ENCODE results near the gene DSCAML1.

Gene DSCAML1

DNA sequence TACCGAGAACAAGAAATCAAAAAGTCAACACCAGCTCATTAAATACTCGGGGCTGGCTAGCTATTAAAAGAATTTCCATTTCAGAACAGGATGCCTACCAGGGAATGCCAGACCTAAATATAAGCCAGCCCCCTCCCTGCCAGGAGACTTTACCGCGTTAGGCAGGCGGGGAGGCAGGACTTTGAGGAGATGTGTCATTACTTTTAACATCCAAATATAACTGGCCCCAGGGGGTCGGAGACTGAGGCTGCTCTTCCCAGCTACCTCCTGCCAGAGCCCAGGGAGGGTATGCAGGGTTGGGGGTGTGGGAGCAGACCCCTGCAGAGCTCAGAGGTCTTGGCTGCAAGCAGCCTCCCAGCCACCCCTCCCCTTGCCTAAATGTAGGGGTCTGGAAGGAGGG is 183.5 kb downstream of the DSCAML1 start:
- Mint-ChIP-seq H3K27me3 (ENCODE audit: low read depth) (peaks cover 26% of the 10 kb centered on the region), H3K4me1 (ENCODE audit: low read depth) (peaks cover 13% of the 10 kb centered on the region), H3K9me3 (no peaks in the 10 kb centered on the region), H3K36me3 (ENCODE audit: low read depth) (no peaks in the 10 kb centered on the region), H3K27ac (no peak overlapping the region), H3K4me3 (no peak overlapping the region)

DNA sequence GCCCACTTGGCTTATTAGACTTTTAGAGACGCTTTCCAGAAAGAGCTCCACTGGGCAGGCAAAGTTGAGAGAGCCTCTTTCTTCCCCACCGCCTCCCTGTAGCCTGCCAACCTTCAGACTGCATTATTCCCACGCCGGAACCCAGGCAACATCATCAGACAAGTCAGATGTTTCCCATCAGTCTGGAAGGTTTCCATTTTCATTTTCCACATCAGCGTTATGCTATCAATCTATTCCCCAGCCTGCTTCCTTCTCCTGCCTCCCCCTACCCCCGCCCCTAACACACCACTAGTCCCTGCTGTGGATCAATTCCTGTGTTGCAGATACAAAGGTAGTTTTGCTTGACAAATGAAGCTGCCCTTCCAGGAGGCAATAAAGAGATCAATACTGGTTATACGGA is 184.8 kb downstream of the DSCAML1 start:
- Mint-ChIP-seq H3K27me3 (ENCODE audit: low read depth) (peaks cover 22% of the 10 kb centered on the region), H3K36me3 (ENCODE audit: low read depth) (no peaks in the 10 kb centered on the region), H3K4me3 (no peak overlapping the region), H3K27ac (no peak overlapping the region), H3K9me3 (no peaks in the 10 kb centered on the region), H3K4me1 (ENCODE audit: low read depth) (peaks cover 21% of the 10 kb centered on the region)

GRCh38 chr11:117610901-117611300 is 186.1 kb downstream of the DSCAML1 start:
- Mint-ChIP-seq H3K4me1 (ENCODE audit: low read depth) (peaks cover 29% of the 10 kb centered on the region), H3K36me3 (ENCODE audit: low read depth) (no peaks in the 10 kb centered on the region), H3K9me3 (no peaks in the 10 kb centered on the region), H3K27ac (no peak overlapping the region), H3K27me3 (ENCODE audit: low read depth) (peaks cover 16% of the 10 kb centered on the region), H3K4me3 (no peak overlapping the region)

DNA sequence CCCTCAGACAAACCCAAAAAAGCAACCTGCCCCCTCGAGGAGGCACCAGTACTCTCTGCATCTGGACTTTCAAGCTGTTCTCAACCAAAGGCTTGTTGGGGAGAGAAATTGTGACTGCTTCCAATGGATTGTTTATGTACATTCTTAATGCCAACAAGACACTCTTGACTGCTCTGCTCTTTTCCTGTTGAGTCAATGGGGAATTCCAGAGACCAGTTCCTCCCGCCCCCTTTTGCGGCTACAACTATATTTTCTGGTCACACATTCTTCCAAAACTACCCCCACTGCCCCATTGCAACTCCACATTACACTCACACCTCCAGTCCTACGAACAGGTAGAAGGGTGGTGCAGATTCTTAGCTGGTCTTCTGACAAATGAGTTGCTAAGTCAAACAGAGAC is 187.0 kb downstream of the DSCAML1 start:
- no peaks in the 10 kb centered on the region for H3K9me3 Mint-ChIP-seq
- H3K36me3 Mint-ChIP-seq (ENCODE audit: low read depth), result no peaks in the 10 kb centered on the region
- H3K4me3 Mint-ChIP-seq, result peak overlapping the region; percentile 8
- peak overlapping the region; percentile 84 for H3K27ac Mint-ChIP-seq
- H3K27me3 Mint-ChIP-seq (ENCODE audit: low read depth), result peaks cover 20% of the 10 kb centered on the region
- peaks cover 29% of the 10 kb centered on the region for H3K4me1 Mint-ChIP-seq (ENCODE audit: low read depth)

DNA sequence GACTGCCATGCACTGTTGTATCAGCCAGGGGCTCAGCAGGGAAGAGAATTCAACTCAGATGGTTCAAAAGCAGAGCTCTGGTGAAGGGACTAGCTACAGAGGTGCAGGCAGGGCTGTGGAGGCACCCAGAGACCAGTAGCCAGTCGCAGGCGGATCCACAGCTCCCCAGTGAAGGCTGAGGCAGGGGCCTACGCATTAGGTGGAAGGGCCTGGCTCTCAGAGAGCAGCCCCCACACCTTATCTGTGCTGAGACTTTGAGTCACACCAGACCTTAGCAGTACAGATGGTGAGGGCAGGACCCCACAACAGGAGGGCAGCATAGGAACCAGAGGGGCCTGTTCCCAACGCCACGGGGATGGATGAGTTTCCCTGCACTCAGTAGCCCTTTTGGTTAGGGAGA is 189.6 kb downstream of the DSCAML1 start:
- H3K27me3 Mint-ChIP-seq (ENCODE audit: low read depth), result peaks cover 7% of the 10 kb centered on the region
- peaks cover 29% of the 10 kb centered on the region for H3K4me1 Mint-ChIP-seq (ENCODE audit: low read depth)
- H3K27ac Mint-ChIP-seq, result no peak overlapping the region
- no peaks in the 10 kb centered on the region for H3K9me3 Mint-ChIP-seq
- no peak overlapping the region for H3K4me3 Mint-ChIP-seq
- no peaks in the 10 kb centered on the region for H3K36me3 Mint-ChIP-seq (ENCODE audit: low read depth)

DNA sequence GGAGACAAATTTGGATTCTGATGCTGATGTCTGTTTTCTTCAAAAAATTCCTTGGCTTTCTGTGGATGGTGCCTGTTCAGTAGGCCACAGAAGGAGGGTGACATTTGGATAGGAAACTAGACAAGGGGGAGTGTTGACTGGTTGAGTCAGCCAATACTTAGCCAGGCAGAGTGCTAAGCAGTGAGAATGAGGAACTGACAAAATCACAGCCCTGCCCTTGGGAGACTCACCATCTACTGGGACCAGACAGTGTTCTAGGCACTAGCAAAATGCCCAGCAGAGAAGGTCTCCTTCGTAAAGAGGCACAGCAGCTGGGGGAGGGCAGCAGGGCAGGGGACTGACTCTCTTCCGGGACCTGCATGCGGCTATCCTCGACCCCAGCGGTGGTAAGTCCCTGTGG is 190.2 kb downstream of the DSCAML1 start:
- Mint-ChIP-seq H3K36me3 (ENCODE audit: low read depth) (no peaks in the 10 kb centered on the region), H3K4me1 (ENCODE audit: low read depth) (peaks cover 29% of the 10 kb centered on the region), H3K27me3 (ENCODE audit: low read depth) (peaks cover 7% of the 10 kb centered on the region), H3K27ac (peak overlapping the region; percentile 7), H3K4me3 (no peak overlapping the region), H3K9me3 (no peaks in the 10 kb centered on the region)

GRCh38 chr11:117606211-117606610 is 190.8 kb downstream of the DSCAML1 start:
- Mint-ChIP-seq H3K9me3 (no peaks in the 10 kb centered on the region), H3K27ac (peak overlapping the region; percentile 7), H3K4me3 (no peak overlapping the region), H3K27me3 (ENCODE audit: low read depth) (peaks cover 9% of the 10 kb centered on the region), H3K36me3 (ENCODE audit: low read depth) (no peaks in the 10 kb centered on the region), H3K4me1 (ENCODE audit: low read depth) (peaks cover 29% of the 10 kb centered on the region)

GRCh38 chr11:117605331-117605730 is 191.7 kb downstream of the DSCAML1 start:
- H3K9me3 Mint-ChIP-seq, result no peaks in the 10 kb centered on the region
- H3K27ac Mint-ChIP-seq, result no peak overlapping the region

DNA sequence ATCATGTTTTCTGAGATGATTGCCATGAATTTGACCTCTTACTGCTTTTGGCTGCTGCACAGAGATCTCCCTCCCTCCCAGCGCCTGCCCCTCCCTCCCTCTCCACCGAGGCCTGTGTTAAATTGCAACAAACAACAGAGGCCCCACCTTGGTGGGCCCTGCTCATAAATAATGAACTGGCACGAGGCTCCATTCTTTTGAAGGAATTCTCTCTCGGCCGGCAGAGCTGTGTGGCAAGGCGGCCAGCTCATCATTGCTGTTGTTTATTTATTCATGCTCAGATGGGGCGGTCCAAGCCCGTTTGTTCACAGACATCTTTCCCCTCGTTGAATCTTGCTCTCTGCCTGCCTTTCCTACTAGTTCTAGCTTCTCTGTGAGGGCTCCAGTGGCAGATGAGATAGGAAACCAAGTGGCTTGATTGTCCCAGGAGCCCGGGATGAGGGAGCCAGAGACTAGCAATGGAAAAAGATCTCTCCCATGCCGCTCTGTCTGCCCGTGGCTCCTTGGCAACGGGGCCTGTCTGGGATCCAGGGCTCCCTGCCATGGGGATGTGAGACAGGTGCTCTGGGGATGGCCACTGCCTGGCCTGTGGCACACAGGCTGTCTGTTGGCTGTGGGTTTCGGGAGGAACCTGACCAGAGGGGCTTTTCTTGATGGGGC is 192.6 kb downstream of the DSCAML1 start:
- no peaks in the 10 kb centered on the region for H3K36me3 Mint-ChIP-seq (ENCODE audit: low read depth)
- no peaks in the 10 kb centered on the region for H3K9me3 Mint-ChIP-seq
- no peak overlapping the region for H3K4me3 Mint-ChIP-seq
- peaks cover 18% of the 10 kb centered on the region for H3K27me3 Mint-ChIP-seq (ENCODE audit: low read depth)
- no peak overlapping the region for H3K27ac Mint-ChIP-seq
- peaks cover 18% of the 10 kb centered on the region for H3K4me1 Mint-ChIP-seq (ENCODE audit: low read depth)

More at GRCh38 chr11:117605331-117605730, 191.7 kb downstream of the DSCAML1 start:
- Mint-ChIP-seq H3K4me1 (ENCODE audit: low read depth) (peaks cover 27% of the 10 kb centered on the region), H3K36me3 (ENCODE audit: low read depth) (no peaks in the 10 kb centered on the region), H3K4me3 (no peak overlapping the region), H3K27me3 (ENCODE audit: low read depth) (peaks cover 13% of the 10 kb centered on the region)

DNA sequence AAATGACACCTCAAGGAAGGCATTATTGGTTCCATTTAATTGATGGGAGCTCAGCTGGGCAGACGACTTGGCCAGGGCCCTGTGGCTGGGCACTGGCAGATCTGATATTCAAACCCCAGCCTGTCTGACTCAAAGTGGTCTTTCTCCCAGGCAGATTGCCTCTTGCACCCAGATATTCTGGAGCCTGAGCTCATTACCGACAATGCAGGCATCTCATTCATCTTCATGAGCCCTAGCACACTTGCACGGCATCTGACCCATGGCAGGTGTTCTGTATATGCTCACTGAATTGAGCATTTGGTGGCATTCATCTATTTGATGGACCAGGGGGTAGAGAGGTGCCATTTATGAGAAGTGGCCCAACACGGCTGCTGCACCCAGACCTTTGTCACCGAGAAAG is 193.1 kb downstream of the DSCAML1 start:
- Mint-ChIP-seq H3K27ac (no peak overlapping the region), H3K4me3 (no peak overlapping the region), H3K27me3 (ENCODE audit: low read depth) (peaks cover 21% of the 10 kb centered on the region), H3K36me3 (ENCODE audit: low read depth) (no peaks in the 10 kb centered on the region), H3K4me1 (ENCODE audit: low read depth) (peaks cover 16% of the 10 kb centered on the region), H3K9me3 (no peaks in the 10 kb centered on the region)

DNA sequence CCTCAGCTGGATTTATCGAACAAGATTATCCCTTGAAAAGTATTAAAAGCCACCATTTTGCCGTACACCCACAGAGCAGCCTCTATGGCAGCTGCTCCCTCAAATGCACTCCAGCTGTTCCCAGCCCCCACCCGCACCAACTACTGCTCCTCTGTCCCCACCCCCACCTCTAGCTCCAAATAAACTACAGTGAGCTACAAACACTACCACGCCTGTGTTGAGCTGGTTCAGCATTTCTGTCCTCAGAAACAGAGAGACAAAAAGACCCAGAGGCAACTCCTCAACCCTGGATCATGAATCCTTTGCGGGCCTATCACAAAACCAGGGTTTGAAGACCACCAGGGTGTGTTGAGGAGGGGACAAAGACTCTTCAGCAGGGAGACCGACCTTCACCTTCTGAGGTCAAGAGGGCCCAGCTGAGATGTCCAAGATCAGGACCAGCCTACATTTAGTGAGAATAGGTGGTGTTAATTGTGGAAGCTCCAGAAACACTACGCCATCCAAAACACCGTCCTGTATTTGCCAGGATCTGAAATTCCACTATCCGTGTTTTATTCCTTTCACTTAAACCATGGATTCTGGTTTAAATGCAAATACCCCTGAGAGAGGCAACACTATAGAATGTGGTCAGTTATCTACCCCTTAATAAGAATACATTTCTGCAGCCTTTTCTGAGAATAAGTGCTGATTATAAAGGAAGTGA is 195.9 kb downstream of the DSCAML1 start:
- no peak overlapping the region for H3K4me3 Mint-ChIP-seq
- no peaks in the 10 kb centered on the region for H3K9me3 Mint-ChIP-seq
- peaks cover 2% of the 10 kb centered on the region for H3K4me1 Mint-ChIP-seq (ENCODE audit: low read depth)
- H3K36me3 Mint-ChIP-seq (ENCODE audit: low read depth), result no peaks in the 10 kb centered on the region
- no peak overlapping the region for H3K27ac Mint-ChIP-seq
- peaks cover 28% of the 10 kb centered on the region for H3K27me3 Mint-ChIP-seq (ENCODE audit: low read depth)

GRCh38 chr11:117600234-117600783 is 196.7 kb downstream of the DSCAML1 start:
- Mint-ChIP-seq H3K36me3 (ENCODE audit: low read depth) (no peaks in the 10 kb centered on the region), H3K4me1 (ENCODE audit: low read depth) (no peaks in the 10 kb centered on the region), H3K9me3 (no peaks in the 10 kb centered on the region), H3K27me3 (ENCODE audit: low read depth) (peaks cover 27% of the 10 kb centered on the region), H3K4me3 (no peak overlapping the region), H3K27ac (no peak overlapping the region)

DNA sequence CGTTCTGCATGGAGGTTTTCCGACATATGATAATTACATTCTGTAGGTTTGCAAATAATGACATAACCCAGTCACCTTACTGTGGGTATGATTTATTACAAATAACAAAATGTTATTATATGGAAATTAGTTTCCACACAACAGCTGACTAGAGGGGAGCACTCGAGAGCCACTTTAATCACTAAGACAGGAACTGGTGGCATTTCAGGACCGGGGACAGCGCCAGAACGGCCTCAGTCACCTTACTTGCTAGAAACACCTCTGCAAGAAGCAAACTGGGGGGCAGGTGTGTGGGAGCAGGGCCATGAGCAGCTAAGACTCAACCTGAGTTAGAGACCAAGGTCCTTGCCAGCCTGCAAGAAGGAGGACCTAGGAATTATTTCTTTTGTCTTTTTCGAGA is 199.9 kb downstream of the DSCAML1 start:
- H3K36me3 Mint-ChIP-seq (ENCODE audit: low read depth), result no peaks in the 10 kb centered on the region
- no peaks in the 10 kb centered on the region for H3K4me1 Mint-ChIP-seq (ENCODE audit: low read depth)
- no peak overlapping the region for H3K27ac Mint-ChIP-seq
- H3K27me3 Mint-ChIP-seq (ENCODE audit: low read depth), result peaks cover 22% of the 10 kb centered on the region
- H3K4me3 Mint-ChIP-seq, result no peak overlapping the region
- H3K9me3 Mint-ChIP-seq, result no peaks in the 10 kb centered on the region

- Mint-ChIP-seq H3K36me3 (ENCODE audit: low read depth) (no peaks in the 10 kb centered on the region), H3K4me3 (no peak overlapping the region), H3K4me1 (ENCODE audit: low read depth) (no peaks in the 10 kb centered on the region), H3K9me3 (no peaks in the 10 kb centered on the region), H3K27me3 (ENCODE audit: low read depth) (peaks cover 16% of the 10 kb centered on the region), H3K27ac (no peak overlapping the region)
Measured at GRCh38 chr11:117595440-117595839, 201.6 kb downstream of the DSCAML1 start.

- no peak overlapping the region for H3K4me3 Mint-ChIP-seq
Measured at GRCh38 chr11:117594721-117595120, 202.3 kb downstream of the DSCAML1 start.

More at GRCh38 chr11:117594721-117595120, 202.3 kb downstream of the DSCAML1 start:
- no peaks in the 10 kb centered on the region for H3K9me3 Mint-ChIP-seq
- H3K36me3 Mint-ChIP-seq (ENCODE audit: low read depth), result no peaks in the 10 kb centered on the region
- no peaks in the 10 kb centered on the region for H3K4me1 Mint-ChIP-seq (ENCODE audit: low read depth)
- no peak overlapping the region for H3K27ac Mint-ChIP-seq
- H3K27me3 Mint-ChIP-seq (ENCODE audit: low read depth), result peaks cover 13% of the 10 kb centered on the region

Data from T-helper 1 cell treated with Interleukin-12 subunit alpha and Interleukin-12 subunit beta and Interleukin-4 antibody, amounts not matched to agents 30 μg/mL and 1 μg/mL, for 36 hours (primary cell).